Renal cortical epithelial cell (primary cell): ENCODE results near the gene HPCAL1. TPM values are rescaled to one million over a fixed set of nuclear protein-coding genes. Genes with fewer than 3 reads are reported as not detected.
"Not testable (repeated sequence)": the region's sequence is repeated elsewhere in the genome, so short reads cannot be mapped to it uniquely, and the experiment has no call there.

Source experiments
- DNase-seq: peaks from one replicate; pipeline ENCODE4 v3.0.0-alpha.2; 2011; ENCODE audit warnings: low read depth
- total RNA-seq: library from RNA; depleted of rRNA; stranded (reverse); fragments of >200 nt; gene quantifications from 2 replicates; pipeline ENCODE4 v1.2.3, GENCODE V29; 2014

Gene HPCAL1
- 64.9 and 90.2 TPM in 2 replicates for total RNA-seq

DNA sequence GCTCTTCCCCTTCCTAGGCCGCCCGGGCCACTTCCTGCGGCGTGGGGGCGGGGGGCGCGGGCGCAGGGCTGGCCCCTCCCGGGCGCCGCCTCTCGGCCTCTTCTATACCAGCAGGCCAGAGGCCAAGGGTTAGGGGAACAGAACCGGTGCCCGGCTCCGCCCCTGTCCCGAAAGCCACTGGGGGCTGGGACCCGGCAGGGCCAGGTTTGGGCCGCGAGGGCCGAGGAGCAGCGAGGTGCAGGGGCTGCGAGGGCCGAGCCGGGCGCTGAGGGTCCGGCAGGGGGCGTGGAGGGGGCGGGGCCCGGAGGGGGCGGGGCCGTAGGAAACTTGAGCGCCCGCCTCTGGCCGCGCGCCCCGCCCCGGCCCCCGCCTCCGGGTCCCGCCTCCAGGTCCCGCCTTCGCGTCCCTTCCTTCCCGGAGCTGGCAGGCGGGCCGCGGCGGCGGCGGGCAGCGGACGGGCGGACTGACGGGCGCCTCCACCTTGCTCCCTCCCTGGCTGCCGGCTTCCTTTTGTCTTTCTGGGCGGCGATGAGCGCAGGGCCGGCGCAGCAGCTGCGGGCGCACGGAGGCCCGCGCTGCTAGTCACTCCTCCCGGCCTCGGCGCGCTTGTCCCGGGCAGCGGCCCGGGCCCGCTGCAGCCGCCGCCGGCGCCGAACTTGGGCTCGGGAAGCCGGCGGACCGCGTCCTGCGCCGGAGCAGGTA, at the start of gene HPCAL1:
Gene HPCAL1, plus strand, starts transcription at position 426 of the 702 bp plus-strand sequence. CDS start 116,854 bp downstream, outside the sequence.
- peak; percentile 45 for DNase-seq

DNA sequence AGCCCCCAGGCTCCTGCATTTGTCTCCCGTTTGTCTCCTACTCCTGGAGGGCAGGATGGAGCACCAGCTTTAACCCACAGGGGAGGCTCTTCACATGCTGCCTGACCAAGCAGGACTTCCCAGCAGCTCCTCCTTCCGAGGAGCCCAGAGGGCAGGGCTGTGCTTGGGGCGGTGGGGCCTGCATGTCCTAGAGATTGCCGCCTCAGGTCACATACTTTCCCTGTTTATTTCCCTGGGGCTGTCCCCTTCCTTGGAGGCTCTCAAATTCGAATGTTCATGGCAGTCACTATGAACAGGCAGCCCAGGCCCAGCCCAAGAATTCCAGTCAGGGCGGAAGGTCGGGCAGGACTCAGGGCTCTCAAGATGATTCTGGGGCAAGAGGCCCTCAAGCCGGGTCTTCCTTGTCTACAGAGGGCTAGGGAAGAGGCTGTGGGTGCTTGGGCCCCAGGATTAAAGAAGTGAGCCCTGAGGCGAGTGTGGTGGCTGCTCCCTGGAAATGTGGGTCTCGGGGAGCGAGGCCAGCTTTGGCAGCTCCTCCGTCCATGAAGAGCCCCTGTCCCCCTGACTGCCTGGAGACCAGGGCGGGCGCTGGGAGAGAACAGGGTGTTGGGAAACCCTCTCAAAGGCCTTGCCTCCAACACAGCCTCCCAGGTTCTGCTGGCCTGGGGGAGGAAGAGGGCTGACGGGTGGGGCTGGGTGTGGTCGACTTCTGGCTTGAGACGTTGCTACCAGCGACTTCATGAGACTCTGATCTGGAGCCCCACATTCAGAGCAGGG, 48.9 kb upstream of the HPCAL1 start:
- DNase-seq = no peak

DNA sequence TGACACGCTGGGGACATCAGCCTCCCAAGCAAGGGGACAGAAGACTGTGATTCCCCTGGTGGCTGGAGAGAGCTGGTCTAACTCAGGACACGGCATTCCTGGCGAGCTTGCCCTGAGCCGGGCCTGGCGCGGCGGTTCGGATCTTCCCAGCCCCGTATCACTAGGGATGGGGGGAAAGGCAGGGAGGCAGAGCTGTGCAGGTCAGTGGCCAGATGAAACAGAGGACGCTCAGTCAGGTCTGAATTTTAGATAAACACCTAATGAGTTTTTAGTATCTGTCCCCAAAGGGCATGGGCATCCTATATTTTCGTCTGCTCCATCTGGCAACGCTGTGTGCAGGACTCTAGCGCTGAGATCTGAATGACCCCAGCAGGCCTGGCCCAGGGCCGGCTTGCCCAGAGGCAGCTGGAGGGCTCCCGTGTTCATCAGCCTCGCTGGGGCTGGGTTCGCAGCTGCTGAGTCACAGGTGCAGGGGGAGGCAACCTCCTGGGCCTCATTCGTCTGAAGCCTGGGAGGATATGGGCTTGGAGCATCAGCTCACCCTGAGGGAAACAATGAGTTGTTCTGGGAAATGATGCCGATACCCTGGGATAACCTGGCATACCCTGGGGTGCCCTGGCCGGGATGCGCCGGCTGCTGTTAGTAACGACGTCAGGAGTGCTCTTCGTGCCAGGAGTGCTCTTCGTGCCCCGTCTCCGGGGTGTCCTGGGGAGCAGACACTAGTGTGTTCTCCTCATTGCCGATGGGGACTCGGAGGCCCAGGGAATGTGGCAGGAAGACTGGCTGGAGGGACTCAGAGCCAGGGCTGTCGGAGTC, 48.1 kb upstream of the HPCAL1 start:
- no peak for DNase-seq

DNA sequence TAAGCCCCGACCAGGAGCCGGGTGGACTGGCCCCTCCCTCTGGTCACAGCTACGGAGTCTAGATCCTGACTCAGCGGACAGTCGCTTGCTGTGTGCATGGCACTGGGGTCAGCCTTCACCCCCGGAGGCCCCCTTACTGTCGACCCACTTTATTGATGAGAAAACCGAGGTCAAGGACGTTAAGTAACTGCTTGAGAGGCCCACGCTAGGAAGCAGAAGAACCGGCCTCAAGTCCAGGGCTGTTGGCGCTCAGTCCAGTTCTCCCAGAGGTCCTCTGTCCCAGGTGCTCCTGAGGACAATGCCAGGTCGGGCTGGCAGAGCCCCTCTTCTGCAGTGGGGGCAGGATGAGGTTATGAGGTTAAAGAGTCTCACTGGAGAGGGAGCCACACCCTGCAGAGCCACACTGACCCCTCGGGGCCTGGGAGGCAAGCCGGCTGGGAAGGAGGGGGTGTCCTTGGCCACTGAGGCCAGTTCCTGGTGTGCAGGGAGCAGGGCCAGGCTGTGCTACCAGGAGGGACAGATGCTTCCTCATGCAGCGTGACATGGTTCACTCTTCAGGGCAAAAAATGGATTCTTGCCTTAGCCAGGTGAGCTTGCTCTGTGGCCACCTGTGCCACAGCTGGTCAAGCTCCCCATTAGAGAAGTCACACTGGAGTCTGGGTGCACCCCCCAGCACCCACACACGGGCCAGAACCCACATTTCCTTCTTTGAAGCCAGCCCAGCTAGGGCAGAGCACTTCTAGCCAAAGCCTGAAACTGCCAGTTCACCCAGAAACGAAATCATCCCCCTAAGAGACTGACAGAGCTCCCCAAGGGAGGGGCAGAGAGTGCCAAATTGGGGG, 47.3 kb upstream of the HPCAL1 start:
- DNase-seq = no peak

DNA sequence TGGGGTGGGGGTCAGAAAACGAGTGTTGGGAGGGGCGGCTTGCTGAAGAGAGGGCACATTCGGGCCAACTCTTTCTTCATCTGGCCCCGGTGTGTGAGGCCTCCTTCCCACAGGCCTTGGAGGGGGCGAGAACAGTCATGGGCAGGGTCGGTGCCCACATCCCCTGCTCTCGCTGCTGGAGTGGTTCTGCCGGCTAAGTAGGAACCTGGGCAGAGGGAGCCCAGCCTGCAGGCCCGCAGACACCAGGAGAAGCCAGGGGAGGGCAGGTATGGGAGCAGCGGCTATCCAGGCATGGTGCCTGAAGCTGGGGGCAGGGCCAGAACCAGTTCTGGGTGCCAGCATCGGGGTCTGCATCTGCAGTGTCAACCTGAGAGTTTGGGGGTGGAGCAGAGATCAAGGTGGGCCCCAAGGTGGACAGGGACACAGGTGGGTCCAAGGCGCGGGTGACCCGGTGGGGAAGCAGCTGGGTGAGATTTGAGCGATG, 46.6 kb upstream of the HPCAL1 start:
- no peak for DNase-seq

DNA sequence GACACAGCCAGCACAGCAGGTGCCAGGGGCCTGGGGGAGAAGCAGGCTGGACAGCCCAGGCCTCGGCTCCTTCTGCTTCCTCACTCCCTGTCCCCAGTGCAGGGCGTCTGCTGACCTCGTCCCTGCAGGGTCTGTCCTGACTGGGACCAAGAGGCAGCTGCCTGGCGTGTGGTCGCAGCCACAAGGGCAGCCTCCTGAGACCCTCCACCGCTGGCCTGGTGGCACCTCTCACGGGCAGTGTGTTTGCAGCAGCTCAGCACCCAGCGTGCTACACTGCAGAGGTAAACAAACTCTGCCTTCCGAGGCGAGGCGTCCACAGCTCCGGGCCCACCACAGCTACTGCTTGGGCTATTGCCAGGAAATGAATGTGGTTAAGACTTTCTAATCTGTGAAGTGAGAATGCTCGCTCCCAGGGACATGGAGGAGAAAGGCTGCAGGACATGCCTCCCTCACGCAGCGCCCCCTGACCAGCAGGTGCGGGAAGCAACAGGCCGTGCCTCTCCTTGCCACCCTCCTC, 46.1 kb upstream of the HPCAL1 start:
- DNase-seq = no peak

DNA sequence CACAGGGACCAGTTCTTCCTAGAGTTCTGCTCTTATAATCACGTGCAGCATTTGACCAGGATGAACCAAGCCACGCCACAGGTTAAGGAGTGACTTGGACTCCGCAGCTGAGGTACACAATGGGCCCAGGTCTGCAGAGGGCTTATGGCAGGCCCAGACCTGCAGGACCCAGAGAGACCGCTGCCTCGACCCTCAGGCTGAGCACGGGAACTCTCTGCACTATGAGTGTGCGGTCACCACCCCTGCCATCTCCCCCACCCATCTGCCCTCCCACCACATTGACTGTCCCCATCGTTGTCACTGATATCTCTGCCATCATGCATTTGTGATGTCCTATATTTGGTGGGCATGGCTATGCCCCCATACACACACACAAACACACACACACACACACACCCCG, 45.7 kb upstream of the HPCAL1 start:
- no peak for DNase-seq

DNA sequence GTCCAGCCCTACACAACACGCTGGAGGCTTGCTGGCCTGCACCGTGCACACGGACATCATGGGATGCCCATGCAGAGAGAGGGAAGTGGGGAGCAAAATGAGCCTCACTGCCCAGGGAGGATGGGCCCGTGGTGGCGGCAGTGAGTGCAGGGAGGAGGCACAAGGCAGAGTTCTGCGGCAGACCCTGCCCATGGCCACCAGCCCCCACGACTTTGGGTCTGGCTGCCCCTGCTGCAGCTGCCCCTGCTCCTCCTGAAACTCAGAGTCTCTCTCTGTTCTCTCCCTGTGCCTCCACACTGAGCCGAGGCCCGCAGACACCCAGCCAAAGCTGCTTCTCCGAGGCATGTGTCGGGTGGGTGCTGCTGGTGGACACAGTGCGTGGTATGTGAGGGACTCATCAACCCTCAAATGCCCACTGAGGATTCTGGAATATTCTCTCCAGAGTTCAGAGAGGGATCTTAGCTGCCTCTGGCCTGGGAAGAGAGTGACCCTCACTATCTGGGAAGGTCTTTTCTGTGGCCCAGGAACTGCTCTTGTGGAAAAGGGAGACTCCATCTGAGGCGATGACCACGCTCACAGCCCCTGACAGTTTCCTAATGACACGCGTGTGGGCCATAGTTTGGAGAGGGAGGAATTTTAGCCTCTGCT, 45.1 kb upstream of the HPCAL1 start:
- DNase-seq = no peak

DNA sequence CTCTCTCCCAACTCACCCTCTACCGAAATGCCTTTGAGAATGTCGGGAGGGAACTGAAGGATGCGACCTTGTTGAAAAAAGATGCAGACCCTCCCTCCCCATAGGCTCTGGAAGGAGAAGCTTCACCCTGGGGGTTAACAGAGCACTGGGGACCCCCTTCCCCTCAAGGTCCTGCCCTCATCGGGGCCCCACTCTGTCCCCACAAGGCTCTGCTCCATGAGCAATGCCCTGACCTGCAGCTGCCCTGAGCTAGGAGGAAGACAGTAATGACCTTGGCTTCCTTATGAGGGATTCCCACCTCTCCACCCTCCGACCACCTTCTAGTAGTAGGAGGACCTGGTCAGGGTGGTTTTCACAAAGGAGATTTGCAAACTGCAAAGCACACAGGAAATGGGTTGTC, 44.4 kb upstream of the HPCAL1 start:
- no peak for DNase-seq

DNA sequence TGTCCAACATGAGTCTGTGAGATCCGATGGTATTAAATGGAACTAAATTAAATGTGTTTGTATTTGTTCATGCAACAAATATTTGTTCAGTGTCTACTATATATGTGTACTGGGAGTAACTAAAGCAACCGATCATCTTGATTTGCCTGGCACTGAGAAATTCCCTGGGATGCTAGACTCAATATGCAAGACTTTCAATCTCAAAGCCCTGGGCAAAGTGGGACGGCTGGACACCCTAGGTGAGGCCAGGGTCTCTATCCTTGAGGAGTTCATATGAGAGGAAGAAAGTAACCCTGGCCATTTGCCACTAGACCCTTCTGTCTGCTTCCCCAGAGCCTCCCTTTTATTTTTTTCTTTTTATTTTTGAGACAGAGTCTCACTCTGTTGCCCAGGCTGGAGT, 44.0 kb upstream of the HPCAL1 start:
- no peak for DNase-seq

DNA sequence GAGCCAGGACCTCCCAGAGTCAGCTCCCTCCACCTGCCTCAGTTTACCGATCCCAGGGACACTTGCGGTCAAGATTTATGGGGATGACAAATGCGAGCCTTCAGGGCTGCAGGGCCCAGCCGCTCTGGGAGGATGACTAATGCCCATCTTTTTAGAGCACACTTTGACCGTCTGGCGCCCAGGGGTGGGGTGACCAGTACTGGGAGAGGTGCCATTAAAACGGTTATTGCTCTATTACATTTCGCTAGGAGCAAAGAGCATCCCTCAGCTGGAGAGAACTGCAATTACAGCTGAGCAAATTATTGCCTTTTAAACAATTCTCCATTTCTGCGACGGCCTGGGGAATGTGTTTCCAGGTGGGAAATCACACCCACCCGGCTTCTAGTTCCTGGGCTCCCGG, 42.6 kb upstream of the HPCAL1 start:
- DNase-seq = peak; percentile 49

DNA sequence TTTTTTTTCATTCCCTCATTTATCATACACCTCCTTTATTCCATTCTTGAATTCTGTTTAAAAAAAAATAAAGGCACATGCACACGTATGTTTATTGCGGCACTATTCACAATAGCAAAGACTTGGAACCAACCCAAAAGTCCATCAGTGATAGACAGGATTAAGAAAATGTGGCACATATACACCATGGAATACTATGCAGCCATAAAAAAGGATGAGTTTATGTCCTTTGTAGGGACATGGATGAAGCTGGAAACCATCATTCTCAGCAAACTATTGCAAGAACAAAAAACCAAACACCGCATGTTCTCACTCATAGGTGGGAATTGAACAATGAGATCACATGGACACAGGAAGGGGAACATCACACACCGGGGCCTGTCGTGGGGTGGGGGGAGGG, 39.2 kb upstream of the HPCAL1 start:
- not testable (repeated sequence) for DNase-seq

DNA sequence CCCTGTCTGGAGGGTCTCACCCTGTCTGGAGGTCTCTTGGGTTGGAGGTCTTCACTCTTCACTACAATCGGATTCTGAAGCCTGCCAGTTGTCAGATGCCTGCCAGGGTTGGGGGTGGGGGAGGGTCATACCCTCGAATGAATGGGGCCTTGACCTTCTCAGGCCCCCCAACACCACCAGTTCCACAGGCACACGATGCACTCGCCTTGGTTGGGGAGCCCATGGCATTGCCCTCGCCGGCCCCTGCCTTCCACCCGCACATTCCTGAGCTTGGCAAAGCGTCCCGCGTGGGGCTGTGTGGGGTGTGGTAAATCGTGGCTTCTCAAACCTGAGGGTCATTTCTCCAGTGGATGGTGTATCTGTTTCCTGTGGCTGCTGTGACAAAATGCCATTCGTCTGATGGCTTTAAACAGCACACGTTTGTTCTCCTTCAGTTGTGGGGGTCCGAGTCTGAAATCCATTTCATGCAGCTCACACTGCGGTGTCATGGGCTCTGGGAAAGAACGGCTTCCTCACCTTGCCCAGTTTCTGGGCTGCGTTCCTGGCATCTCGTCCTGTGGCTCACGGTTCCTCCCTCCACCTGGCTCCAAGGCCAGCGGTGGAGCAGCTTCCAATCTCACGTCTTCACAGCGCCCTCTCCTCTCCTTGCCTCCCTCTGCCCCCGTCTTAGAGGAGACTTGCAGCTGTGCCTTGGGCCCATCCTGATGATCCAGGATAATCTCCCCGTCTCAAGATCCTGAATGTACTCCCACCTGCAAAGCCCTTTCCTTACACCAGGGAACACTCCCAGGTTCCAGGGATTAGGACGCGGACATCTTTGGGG, 38.0 kb upstream of the HPCAL1 start:
- no peak for DNase-seq

DNA sequence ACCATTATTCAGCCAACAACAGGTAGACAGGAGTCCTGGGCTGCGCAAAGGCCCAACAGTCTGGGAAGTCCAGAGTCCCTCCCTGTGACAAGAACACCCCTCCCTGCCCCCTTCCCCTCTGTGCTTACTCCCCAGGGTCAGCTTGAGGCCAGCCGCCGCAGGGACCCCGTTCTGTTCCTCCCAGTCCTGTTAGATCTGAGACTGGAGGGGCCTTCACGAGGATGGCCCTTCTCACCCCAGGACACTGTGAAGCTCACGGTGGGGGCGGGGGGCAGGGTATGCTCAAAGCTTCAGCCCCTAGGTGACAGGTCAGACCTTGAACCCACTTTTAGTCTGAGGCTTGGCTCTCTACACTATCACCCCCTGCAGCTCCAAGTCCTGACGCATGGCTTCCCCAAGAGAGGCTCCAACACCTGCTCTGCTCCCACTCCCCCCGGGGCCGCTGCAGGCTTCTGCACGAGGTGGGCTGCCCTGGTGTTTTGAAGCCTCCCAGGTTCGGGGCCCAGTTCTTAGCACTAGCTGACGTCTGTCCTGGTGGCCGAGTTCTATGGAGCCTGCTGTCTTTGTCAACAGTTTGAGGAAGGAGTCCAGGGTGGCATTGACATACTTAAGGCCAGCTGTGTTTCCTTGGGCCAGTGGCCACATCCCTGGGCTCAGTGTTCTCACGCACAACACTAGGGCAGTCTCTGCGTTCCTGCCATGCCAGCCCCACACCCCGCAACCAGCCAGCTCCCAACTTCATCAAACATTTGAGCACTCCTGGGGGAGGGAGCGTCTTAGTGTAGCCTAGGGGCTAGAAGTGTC, 37.2 kb upstream of the HPCAL1 start:
- no peak for DNase-seq

DNA sequence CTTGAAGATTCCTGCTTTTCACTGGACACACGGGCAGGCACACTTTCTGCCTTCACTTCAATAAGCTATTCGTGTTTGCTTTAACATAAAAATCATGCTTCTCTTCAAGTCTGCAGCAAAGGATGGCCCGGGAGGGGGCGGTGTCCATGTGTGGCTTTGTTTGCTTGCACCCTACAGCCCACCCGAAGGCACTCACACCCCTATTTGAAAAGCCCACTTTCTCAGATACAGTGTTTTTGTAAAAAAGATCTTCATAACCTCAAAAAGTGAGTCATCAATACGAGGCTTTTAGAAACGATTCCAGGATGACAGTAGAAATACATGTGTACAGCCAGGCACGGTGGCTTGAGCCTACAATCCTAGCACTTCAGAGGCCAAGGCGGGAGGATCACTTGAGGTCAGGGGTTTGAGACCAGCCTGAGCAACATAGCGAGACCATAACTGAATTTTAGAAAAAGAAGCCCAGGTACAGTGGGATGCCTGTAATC, 36.5 kb upstream of the HPCAL1 start:
- DNase-seq = no peak

DNA sequence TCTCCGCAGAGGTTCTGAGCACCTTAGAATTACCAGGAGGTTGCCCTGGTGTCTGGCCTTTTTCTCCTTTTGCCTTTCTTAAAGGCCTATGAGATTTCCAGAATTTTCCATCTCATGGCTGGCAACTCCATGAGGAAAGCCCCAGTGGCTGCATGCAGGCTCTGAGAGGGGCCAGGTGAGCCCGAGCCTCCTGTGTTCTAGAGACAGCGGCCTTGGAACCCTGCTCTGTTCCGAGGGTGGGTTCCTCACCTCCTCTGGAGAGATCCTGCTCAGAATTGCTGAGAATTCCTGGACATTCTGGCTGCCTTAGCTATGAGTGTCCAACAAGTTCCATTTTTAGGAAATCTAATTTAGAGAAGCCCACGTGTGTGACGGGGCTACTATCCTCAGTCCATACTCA, 35.7 kb upstream of the HPCAL1 start:
- DNase-seq = no peak

DNA sequence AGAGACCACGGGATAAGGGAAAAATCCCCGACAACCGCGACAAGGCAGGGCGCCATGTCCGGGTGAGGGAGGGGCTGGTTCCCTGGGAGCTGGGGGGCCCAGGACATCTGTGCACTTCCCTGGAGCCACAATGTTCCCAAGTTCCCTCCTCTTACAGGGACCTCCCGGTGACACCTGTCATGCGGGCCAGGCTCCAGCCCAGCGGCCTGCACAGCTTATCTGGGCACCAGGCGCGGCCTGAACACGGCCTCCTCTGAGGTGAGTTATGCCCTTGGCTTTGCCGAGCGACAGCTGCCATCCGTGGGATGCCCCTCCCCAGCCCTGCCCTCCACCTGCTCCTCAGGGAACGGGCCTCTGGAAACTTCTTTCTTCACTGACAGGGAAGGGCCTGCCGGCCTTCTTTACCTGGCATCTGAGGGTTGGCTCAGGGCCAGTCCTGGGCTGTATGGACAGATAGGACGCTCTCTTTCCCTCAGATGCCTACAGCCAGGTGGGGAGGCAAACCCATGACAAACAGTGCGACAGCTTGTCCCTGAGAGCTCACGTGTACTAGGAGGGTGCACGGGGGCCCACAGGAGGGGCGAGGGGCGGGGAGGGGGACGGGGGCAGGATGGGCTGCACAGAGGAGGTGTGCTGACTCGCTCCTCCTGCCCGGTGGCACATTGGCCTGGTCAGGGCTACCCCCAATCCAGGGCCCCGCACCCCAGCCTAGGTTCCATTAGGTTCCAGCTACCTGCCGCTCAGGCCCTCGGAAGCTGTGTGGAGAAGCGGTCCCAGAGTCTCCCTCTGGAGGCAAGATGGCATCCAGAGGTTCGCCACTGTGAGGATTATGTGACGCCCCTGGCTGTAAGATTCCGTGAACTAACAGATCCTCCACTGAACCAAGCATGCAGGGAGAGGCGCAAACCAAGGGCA, 34.9 kb upstream of the HPCAL1 start:
- no peak for DNase-seq

DNA sequence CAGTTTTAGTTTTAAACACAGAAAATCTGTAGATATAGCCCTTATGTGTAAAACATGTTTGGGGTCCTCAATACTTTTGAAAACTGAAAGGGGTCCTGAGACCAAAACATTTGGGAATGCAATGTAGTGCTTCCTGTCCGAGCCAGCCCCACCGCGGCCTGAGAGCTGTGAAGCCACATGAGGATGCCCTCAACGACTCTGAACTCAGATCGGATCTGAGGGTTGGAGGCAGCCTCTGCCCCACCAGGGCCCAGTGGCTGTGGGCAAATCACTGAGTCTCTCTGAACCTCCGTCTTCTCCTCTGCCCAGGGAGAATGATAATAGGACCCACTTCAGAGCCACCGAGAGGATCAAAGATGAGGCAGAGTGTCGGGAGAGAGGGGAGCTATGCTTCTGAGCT, 33.4 kb upstream of the HPCAL1 start:
- DNase-seq = no peak
